T-helper 2 cell treated with Interferon-gamma antibody and Interleukin-4, amounts not matched to agents 100 ng/mL and 5 ng/mL, for 36 hours (primary cell): ENCODE data around the gene OCEL1. TPM values are rescaled to one million over a fixed set of nuclear protein-coding genes. Genes with fewer than 3 reads are reported as not detected.

Source experiments
- intact Hi-C: fragments of 100-400 bp; cut with micrococcal nuclease; formaldehyde crosslinking; loops from one replicate; pipeline ENCODE4 v1.15.1; 2023
- total RNA-seq: library from RNA; stranded (reverse); gene quantifications from 2 replicates; pipeline ENCODE4 v1.2.3, GENCODE V29; 2022

Gene OCEL1
- total RNA-seq, 1 donor from 2014 or later, result 17.2 TPM

DNA sequence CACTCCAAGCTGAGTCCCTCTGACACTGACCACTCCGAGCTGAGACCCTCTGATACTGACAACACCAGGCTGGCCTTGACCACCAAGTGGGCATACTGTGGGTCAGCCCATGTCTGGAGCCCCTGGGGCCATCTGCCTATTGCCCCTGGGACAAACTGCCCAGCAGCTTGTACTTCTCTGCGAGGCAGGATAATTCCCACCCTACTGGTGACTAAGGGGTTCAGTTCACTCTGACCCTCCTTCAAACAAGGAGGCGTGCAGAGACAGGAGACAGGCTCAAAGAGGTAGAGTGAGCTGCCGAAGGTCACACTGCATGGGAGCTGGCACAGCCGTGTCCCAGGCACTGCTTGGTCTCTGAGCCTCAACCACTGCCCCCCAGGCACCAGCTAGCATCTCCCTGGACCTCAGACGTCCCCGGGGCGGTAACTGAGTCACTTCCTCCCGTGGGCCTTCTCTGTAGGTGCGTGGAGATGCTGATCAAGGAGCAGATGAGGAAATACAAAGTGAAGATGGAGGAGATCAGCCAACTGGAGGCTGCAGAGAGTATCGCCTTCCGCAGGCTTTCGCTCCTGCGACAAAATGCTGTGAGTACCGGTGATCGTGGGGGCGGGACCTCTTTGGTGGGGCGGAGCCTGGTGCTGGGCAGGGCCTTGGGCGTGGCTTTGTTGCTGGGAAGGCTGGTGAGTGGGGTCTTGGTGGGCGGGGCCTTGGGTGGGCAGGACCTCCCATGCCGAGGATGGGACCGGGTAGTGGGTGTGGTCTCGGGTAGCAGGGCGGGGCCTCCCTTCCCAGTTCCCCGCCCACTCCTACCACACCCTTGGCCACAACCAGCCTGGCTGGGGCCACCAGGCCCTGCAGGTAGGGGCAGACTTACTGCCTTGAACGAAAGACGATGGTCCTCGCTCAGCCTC is 16.6 kb upstream of the OCEL1 start:
- intact Hi-C loops, result loop anchor here (5.0 kb wide), 1 partner anchor 73 kb away; the partner anchor contains the start of gene ANKLE1

DNA sequence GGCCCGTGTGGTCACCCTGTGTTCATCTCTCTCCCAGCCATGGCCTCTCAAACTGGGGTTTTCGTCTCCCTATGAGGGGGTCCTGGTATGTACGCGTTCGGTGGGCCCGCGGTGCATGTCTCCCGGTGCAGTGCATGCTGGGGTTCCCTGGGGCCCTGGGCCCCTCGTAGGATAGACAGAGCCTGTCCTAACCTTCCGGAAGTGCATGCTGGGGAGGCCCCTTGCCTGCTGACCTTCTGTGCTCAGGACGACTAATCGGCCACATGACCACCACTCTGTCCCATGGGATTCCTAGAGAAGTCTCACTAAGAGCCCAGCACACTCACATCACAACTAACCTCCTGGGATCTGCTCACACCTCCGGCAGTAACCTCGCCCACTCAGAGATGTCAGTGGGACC is 15.7 kb upstream of the OCEL1 start:
- intact Hi-C loops, result no loop called here

DNA sequence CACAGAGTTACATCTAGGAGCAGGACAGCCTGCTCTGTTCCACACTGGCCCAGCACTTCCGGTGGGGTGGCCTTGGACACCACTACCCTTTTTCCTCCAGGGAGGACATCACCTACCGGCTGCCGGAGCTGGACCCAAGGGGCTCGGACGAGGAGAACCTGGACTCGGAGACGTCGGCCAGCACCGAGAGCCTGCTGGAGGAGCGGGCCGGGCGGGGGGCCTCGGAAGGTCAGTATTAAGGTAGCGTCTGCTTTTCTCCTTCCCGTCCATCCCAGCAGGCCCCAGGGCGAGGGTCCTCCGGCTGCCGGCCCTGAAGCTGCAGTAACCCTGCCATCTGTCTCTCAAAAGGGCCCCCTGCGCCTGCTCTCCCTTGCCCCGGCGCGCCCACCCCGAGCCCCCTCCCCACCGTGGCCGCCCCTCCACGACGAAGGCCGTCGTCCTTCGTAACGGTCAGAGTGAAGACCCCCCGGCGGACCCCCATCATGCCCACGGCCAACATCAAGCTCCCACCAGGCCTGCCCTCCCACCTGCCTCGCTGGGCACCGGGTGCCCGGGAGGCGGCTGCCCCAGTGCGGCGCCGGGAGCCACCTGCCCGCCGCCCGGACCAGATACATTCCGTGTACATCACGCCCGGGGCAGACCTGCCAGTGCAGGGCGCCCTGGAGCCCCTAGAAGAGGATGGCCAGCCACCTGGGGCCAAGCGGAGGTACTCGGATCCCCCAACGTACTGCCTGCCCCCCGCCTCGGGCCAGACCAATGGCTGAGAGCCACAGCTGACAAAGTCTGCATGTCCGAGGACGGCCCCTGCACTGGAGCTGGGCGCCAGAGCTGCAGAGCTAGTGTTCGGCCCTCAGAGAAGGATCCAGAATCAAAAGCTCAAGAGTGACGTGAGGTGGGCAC is 14.2 kb upstream of the OCEL1 start:
- intact Hi-C loops, result no loop called here

DNA sequence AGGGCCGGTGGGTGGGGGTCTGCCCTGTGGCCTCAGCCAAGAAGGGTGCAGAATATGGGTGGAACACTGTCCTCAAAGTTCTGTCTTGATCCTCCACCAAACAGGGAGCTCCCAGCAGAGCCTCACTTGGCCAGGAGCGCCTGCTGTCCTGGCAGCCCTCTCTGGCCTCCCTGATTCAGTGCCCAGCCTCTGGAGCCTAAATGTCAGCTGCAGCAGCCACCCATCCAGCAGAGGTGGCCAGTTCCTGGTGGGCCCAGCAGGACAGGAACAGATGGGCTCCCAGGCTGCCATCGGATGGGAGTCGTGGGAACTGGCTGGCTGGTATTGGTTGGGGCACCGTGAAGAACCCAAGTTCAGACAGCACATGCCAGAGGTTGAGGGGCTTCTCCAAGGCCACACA is 12.7 kb upstream of the OCEL1 start:
- intact Hi-C loops, result no loop called here

DNA sequence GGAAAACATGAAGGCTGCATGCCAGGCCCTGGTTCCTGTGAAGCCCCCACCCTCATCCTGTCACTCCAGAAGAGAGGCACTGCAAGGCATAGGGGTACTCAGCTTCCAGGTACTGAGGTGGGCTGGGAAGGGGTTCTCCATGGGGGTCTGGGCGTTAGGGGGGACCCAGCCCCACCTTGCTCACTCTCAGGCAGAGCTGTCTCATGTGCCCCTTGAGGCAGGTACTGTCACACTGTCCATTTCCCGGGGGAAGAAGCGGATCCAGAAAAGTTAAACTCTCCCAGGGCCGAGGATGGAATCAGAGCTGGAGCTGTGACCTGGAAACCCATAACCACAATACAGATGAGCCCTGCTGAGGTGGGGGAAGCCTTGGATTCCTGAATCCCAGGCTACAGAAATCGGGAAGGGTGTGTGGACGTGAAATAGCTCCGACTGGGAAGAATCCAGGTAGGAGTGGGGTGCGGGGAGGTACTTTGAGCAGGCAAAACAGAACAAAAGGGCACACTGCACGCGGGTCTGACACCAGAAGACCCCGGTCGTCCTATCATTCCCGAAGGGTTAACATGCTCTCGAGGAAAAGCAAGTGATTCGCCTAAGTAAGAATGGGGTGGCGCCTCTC is 11.4 kb upstream of the OCEL1 start:
- intact Hi-C loops, result loop anchor here (1.0 kb wide), 2 partner anchors 12 to 139 kb away; partner anchors contain the start of genes HAUS8, MYO9B and OCEL1

DNA sequence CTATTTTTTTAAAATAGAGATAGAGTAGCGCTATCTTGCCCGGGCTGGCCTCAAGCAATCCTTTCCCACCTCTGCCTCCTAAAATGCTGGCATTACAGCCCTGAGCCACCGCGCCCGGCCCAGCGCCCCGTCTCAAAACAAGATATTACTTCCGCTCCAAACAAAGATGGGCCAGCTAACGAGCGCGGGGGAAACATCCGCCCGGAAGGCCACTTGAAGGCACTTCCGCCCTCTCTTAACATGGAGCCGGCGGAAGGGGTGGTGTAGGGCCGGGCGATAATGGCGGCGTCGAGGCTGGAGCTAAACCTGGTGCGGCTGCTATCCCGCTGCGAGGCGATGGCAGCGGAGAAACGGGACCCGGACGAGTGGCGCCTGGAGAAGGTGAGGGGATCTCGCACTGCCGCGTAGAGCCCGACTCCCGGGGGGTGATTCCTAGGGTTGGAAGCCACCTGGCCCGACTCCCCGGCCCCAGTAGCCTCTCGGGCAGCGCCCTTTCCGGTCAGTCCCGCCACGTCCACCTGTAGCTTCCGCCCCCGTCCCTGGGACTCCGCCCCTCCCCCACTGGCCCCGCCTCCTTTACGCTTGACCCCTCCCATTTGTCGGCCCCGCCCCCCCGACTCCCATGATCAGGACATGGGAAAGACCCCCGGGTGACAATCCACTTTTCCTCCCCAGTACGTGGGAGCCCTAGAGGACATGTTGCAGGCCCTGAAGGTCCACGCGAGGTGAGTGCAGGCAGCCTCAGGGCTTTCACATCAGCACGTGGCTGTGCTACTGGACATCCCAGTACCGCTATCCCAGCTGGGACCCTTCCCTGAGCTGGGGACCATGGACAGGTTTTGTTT is 10.7 kb upstream of the OCEL1 start, which contains the start of gene USE1:
TSS of gene USE1 (plus strand) at position 231 of the 845 bp plus-strand sequence. CDS start at position 280, 49 bp downstream.
- intact Hi-C loops, result loop anchor here (1.0 kb wide), 2 partner anchors 11 to 140 kb away; partner anchors contain the start of genes HAUS8, MYO9B and OCEL1

DNA sequence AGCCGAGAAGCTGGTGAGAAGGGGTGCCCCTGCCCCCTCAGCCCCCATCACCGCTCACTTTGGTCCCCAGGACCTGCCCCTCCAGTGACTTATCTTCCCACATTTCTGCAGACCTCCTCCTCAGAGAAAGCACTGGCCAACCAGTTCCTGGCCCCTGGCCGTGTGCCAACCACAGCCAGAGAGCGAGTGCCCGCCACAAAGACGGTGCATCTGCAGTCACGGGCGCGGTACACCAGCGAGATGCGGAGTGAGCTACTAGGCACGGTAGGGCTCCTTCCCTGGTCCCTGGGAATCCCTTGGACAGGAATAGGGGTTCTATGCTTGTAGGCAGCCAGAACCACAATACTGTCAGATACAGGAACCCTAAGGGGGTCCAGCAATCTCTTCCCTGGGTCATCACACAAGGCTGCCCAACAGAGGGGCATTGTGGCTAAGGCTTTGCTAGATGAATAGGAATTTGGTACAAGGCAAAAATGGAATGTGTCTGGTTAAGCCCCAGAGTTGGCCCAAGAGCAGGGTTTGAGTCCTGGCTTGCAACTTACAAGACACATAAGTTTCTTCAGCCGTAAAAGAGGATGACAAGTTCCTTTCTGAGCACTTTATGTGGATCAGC is 9.9 kb upstream of the OCEL1 start:
- intact Hi-C loops, result no loop called here

DNA sequence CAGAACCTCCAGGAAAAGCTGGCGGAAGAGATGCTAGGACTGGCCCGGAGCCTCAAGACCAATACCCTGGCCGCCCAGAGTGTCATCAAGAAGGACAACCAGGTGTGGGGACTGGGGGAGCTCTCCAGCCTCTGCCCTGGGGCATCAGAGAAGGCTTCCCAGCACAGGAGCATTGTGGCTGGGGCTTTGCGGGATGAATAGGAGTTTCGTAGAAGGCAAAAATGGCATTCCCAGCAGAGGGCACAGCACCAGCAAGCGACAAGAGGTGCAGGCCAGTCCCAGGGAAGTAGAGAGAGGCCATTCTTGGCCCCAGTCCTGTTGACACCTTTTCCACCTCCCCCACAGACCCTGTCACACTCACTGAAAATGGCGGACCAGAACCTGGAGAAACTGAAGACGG is 6.7 kb upstream of the OCEL1 start:
- intact Hi-C loops, result no loop called here

DNA sequence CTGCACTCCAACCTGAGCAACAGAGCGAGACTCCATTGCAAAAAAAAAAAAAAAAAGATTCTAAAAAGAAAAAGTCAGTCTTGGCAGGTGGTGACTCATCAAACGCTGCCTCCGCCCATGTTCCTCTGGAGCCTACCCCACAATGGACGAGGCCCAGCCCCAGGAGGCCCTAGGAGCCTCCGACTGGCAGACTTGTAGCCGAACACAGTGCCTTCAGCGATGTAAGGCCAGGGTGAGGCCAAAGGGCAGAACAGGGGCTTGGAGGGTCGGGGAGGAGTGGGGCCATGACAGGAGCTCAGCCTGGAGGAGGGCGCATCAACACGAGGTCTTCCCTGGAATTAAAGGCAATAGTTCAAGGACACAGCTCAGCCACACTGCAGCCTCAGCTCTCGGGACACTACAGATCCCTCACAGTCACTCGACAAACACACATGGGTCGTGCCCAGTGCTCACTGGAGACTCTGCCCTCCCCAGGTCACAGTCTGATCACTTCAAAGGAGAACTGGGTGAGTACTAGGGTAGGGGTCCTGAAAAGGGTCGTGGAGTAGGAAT is 5.7 kb upstream of the OCEL1 start:
- intact Hi-C loops, result no loop called here

DNA sequence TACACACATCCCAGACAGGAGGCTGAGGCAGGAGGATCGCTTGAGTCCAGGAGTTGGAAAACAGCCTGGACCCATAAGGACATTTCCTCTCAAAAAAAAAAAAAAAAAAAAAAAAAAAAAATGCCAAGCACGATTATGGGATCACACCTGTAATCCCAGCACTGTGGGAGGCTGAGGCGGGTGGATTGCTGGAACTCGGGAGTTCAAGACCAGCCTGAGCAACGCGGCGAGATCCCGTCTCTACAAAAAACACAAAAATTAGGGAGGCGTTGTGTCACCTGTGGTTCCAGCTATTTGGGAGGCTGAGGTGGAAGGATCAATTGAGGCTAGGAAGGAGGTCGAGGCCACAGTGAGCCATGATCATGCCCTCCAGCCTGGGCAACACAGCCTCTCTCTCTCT is 973 bp upstream of the OCEL1 start:
- intact Hi-C loops, result loop anchor here (5.0 kb wide), 2 partner anchors 42 to 328 kb away; partner anchors contain the start of gene BABAM1

DNA sequence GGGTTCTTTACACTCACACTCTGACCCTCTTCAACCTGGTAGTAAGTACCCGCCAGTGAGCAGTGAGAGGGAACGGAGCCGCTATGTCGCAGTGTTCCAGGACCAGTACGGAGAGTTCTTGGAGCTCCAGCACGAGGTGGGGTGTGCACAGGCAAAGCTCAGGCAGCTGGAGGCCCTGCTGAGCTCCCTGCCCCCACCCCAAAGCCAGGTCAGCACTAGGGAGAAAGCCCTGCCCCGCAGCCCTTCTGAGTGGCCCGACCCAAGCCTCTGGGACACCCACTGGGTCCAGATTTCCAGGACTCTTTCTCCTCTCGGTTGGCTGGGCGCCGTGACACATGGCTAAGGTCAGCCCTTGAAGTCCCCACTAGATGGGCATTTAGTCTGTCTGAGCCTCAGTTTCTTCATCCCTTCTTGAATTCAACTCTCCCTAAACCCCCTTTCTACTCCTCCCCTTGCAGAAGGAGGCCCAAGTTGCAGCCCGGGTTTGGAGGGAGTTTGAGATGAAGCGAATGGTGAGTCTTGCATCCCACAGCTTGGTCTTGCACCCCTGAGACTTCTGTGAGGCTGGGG is 1.9 kb downstream of the OCEL1 start:
- intact Hi-C loops, result loop anchor here (5.0 kb wide), 2 partner anchors 39 to 331 kb away; partner anchors contain the start of gene BABAM1

DNA sequence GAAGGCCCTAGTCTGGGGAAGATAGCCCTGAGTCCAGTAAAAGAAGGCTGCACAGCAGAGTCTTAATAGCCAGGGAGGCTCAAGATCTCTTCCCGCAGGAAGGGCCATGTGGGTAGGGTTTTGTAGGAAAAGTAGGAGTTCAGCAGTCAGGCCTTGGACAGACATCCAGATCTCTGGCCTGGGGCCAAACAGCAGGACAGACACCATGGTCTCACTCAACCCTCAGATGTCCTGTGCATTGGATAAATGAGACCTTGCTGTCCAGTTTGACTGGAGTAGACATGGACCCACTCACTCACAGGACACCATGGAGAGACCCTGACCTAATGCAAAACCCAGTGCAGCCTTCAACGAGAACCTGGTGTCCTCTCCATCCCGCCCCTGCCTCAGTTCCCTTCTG is 3.9 kb downstream of the OCEL1 start:
- intact Hi-C loops, result loop anchor here (5.0 kb wide), 2 partner anchors 37 to 333 kb away; partner anchors contain the start of gene BABAM1

DNA sequence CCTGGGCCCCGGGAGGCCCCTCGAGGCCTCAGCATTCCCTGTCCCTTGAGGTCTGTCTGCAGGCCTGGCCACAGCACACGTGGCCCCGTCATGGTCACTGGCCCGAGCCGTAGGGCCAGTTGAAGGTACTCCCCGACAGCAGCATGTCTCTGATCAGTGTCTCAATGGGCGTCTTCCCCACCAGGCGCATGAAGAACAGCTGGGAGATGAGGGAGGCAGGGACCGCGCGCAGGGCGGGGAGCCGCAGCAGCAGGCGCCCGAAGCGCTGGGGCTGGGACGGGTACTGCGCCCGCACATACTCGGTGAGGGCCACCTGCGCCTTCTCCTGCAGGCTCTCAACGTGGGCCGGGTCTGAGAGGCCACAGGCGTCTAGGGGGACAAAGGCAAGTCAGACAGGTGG is 6.2 kb downstream of the OCEL1 start:
- intact Hi-C loops, result no loop called here

DNA sequence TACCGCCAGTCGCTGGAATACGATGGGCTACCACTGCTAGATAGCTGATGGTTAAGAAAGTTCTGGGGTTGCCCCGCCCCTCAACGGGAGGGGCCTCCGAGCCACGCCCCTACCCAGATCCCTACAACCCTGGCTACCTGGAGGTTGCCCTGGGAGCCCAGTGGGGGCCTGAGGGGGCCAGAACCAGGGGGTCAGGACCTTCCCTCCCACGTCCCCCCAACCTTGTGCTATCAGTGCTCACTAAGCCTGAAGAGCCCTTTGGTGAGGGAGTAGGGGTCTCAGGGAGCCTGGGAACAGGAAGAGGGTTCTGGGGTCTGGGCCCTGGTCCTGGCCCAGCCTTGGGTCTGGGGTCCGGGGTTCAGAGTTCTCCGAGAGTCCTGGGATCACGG is 8.9 kb downstream of the OCEL1 start:
- intact Hi-C loops, result loop anchor here (1.0 kb wide), 1 partner anchor 9 kb away; the partner anchor contains the start of gene OCEL1

DNA sequence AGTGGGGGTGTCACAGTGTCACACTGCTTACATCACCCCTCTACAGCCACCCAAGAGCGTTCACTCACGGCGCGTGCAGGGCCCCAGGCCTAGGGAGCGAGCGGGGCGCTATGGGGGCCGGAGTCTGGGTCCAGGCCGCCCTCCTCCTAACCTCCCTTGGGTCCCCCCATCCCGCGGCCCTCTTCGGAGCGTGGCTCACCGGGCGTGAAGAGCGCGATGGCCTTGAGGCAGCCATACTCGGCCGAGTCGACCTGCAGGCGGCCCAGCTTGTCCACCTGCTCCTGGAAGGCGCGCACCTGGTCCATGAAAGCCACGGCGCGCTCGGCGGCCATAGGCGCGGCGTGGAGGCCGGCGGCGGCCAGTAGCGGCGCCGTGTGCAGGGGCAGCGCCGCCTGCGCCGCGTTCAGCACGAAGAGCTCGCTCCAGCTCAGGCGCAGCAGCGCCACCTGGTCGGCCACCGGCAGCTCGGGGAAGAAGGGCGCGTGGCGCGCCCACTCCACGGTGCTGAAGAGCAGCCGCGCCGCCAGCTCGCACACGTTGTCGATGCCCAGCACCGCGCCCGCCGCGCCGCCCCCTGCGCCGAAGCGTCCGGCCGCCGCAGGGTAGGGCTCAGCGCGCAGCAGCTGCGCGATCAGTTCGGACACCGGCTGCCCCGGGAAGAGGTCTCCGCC is 9.4 kb downstream of the OCEL1 start:
- intact Hi-C loops, result loop anchor here (1.0 kb wide), 1 partner anchor 9 kb away; the partner anchor contains the start of gene OCEL1

DNA sequence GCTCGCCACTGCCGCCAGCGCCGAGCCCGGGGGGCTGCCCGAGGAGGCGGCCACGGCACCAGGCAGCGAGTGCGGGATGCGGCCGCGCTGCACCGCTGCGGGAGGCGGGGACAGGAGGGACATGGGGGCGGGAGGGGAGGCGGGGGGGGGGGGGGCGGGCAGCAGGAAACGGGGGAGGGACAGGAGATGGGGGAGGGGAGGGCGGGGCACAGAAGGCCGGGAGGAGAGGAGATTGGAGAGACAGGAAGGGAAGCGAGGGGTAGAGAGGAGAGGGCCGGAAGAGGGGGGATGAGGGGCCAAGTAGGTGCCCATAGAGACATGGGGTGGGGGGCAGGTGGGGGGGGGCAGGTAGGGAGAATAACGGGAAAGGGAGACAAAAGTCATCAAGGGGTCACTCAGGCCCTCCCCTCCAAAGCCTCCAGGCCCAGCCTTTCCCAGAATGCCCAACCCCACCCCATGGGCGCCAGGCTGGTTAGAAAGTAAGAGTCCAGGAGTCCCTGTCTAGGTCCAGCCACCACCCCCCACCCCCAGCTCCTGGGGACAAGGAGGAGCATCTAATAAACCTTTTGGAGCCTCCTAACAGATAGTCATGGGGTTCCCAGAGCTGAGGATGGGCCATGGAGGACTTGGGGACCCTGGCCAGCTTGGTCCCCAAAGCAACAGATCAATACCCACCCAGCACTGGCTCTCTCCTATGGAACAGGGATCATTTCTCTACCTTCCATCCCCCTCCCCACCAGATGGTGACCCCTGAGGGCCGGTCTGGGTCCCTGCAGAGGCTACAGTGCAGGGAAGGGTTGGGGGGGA is 10.1 kb downstream of the OCEL1 start:
- intact Hi-C loops, result loop anchor here (1.0 kb wide), 1 partner anchor 10 kb away; the partner anchor contains the start of gene OCEL1

DNA sequence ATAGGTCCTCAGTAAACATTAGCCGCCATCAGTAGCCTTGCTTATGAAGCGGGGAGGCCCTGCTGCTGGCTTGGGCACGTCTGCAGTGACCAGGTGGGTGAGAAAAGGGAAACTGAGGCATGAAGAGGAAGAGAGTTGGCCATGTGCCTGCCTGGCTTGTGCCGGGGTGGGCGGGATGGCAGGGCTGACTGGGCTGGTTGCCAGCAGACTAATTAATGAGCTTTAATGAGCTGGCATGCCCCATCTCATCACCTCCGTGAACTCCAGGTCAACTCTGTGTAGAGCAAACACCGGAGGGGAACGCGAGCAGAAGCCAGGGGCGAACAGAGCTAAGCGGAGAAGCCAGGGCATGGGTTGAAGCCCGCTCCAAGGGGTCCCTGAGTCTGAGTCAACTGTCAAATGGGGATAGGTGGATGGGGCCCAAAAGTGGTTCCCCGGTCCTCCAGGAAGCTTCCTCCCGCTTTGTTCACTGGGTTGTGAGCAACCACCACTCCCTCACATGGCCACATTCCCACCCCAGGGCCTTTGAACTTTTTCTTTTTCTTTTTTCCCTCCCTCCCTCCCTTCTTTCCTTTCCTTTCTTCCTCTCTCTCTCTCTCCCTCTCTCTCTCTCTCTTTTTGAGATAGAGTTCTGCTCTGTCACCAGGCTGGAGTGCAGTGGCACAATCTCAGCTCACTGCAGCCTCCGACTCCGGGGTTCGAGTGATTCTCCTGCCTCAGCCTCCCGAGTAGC is 11.0 kb downstream of the OCEL1 start:
- intact Hi-C loops, result no loop called here
